ENCODE data around the gene TIMP3.

DNA sequence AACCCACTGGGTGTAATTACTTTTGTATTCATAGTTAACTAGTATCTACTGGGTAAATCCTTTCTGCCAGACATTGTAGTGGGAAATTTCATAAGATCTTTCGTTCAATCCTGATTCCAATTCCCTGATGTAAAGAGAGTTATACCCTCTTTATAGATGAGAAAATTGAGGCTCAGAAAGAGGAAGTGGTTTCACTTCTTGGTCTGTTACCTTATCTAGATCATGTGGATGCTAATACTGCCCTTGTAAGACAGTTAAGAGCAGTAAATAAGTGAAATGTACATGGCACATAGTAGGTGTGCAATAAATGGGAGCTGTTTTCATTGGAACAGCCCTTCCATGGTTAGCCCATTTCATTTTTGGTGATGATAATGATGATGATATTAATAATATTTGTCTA, 46.7 kb downstream of the TIMP3 start:
- TF ChIP-seq, protein P1, sequence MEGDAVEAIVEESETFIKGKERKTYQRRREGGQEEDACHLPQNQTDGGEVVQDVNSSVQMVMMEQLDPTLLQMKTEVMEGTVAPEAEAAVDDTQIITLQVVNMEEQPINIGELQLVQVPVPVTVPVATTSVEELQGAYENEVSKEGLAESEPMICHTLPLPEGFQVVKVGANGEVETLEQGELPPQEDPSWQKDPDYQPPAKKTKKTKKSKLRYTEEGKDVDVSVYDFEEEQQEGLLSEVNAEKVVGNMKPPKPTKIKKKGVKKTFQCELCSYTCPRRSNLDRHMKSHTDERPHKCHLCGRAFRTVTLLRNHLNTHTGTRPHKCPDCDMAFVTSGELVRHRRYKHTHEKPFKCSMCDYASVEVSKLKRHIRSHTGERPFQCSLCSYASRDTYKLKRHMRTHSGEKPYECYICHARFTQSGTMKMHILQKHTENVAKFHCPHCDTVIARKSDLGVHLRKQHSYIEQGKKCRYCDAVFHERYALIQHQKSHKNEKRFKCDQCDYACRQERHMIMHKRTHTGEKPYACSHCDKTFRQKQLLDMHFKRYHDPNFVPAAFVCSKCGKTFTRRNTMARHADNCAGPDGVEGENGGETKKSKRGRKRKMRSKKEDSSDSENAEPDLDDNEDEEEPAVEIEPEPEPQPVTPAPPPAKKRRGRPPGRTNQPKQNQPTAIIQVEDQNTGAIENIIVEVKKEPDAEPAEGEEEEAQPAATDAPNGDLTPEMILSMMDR (optimal IDR thresholded peaks at IDR 0.05 in 1 of 3, IDR thresholded peaks at IDR 0.05 in 1 of 3, conservative IDR thresholded peaks at IDR 0.05 in 1 of 3; ENCODE audit: extremely low read depth in 1 of 3, insufficient read depth in 2 of 3, low read length in 3 of 3) = no peak
- TF ChIP-seq EZH2 (IDR thresholded peaks at IDR 0.05; ENCODE audit: low read length) = no peak
